GM19240 (cell line): ENCODE data around the gene PRDM16.

ENCODE experiments used
- DNase-seq: peaks from one replicate; pipeline ENCODE4 v3.0.0; 2011; ENCODE audit warnings: low spot score; ENCODE audit not compliant: insufficient read length

PRDM16 gene

GRCh38 chr1:3259020-3259419 is 190.0 kb downstream of the PRDM16 start:
- no peak for DNase-seq

GRCh38 chr1:3261007-3261968 is 192.3 kb downstream of the PRDM16 start:
- no peak for DNase-seq

GRCh38 chr1:3261969-3262579 is 193.1 kb downstream of the PRDM16 start:
- no peak for DNase-seq

GRCh38 chr1:3262681-3263286 is 193.8 kb downstream of the PRDM16 start:
- DNase-seq = no peak

- no peak for DNase-seq
Observed at GRCh38 chr1:3263790-3264189, 194.8 kb downstream of the PRDM16 start.

GRCh38 chr1:3264456-3264855 is 195.5 kb downstream of the PRDM16 start:
- DNase-seq = no peak

GRCh38 chr1:3265835-3266805 is 197.1 kb downstream of the PRDM16 start:
- no peak for DNase-seq

GRCh38 chr1:3266870-3267549 is 198.0 kb downstream of the PRDM16 start:
- DNase-seq = no peak

- no peak for DNase-seq
Observed at GRCh38 chr1:3267550-3268270, 198.7 kb downstream of the PRDM16 start.

GRCh38 chr1:3268281-3268680 is 199.3 kb downstream of the PRDM16 start:
- DNase-seq = no peak

- DNase-seq = no peak
Observed at GRCh38 chr1:3270403-3271245, 201.6 kb downstream of the PRDM16 start.

GRCh38 chr1:3271866-3272265 is 202.9 kb downstream of the PRDM16 start:
- DNase-seq = no peak

GRCh38 chr1:3272321-3273045 is 203.5 kb downstream of the PRDM16 start:
- DNase-seq = no peak

- no peak for DNase-seq
Observed at GRCh38 chr1:3273447-3273846, 204.4 kb downstream of the PRDM16 start.

- DNase-seq = no peak
Observed at GRCh38 chr1:3274972-3275371, 206.0 kb downstream of the PRDM16 start.

- no peak for DNase-seq
Observed at GRCh38 chr1:3275471-3276340, 206.7 kb downstream of the PRDM16 start.

- DNase-seq = no peak
Observed at GRCh38 chr1:3276341-3276800, 207.4 kb downstream of the PRDM16 start.
